ENCODE data around the gene USP36.

Gene USP36

DNA sequence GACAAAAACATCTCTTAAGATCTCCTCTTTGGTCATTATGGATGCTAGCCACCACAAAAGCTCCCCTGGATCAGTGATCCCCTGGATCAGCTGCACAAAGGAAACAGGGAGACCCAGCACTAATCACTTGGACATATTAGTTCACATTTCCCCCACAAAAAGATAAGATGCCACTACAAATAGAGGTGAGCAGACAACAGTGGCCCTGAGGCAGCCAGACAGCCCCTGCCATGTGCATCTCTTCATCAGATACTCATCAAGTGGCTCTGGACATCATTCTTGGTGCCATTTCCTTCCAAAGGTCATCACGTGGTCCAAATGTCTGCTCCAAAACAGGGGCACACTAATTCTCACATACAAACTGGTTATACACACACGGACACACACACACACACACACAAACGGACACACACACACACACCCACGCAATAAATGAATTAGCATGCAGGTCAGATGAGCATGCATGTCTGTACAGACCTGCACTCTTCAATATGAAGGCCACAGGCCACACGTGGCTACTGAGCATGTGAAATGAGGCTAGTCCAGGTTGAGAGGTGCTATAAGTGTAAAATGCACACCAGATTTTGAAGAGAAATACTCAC, 4.1 kb downstream of the USP36 start:
- DNase-seq, result no peak

DNA sequence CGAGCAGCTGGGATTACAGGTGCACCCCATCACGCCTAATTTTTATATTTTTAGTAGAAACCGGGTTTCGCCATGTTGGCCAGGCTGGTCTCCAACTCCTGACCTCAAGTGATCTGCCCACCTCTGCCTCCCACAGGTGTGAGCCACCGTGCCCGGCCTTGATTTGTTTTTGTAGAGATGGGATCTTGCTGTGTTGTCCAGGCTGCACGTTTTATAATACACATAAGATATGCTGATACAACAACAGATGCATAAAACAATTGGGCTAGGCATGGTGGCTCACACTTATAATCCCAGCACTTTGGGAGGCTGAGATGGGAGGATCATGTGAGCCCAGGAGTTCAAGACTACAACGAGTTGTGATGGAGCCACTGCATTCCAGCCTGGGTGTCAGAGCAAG, 6.0 kb downstream of the USP36 start:
- DNase-seq, result no peak

DNA sequence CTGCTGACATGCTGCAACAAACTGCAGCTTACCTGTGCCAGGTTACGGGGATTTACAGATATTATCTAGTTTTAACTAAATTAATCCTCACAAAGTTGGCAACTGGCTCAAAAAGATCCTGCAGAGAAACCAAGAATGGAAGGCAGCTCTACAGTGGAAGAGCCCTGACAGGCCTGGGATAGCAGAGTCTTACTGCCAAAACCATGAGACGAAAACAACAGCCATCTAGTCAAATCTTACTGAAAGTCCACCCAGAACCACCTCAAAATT, 8.1 kb downstream of the USP36 start:
- no peak for DNase-seq

GRCh38 chr17:78831688-78832540, 8.7 kb downstream of the USP36 start:
- DNase-seq, result no peak

- DNase-seq, result no peak
These were observed 11.1 kb downstream of the USP36 start for GRCh38 chr17:78829477-78829876.

- no peak for DNase-seq
These were observed 12.0 kb downstream of the USP36 start for GRCh38 chr17:78828470-78829185.

- no peak for DNase-seq
These were observed 13.6 kb downstream of the USP36 start for GRCh38 chr17:78826836-78827509.

- DNase-seq, result no peak
These were observed 14.2 kb downstream of the USP36 start for GRCh38 chr17:78826421-78826820.

GRCh38 chr17:78825696-78826095, 14.9 kb downstream of the USP36 start:
- DNase-seq, result no peak

GRCh38 chr17:78824240-78824639, 16.4 kb downstream of the USP36 start:
- DNase-seq, result no peak

DNA sequence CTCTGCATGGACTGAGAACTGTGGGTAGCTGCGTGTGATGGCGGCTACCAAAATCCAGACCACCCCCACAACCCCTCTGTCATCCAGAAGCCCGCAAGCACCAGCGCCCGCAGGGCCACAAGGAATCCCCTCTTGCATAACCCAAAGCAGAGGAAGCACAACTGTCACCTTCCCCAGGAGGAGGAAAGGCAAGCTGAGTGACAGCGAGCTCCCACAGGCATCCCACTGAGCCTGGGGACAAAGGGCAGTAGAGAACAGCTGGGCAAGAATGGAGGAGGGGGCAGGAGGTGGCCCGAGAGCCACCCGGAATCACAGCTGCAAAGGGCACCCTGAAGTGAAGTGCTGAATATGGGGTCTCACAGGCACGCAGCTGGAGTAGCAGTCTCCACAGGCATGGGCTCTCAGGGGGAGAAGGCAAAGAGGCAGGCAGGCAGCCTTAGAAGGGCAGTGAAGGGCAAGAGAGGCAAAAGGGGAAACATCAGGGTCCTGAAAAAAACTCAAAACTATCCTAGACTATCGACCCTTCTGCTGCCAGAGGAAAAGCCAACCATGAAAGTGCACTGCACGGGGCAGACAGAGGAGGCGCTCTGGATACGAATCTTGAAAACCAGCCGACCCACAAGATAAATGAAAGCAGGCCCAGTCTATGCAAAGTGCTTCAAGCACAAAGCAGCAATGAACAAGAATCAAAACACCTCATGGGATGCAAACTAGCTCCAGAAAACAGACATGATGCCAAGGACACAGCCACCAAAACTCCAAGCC, 17.1 kb downstream of the USP36 start:
- peak; percentile 32 for DNase-seq

GRCh38 chr17:78822552-78822951, 18.1 kb downstream of the USP36 start:
- peak; percentile 12 for DNase-seq

DNA sequence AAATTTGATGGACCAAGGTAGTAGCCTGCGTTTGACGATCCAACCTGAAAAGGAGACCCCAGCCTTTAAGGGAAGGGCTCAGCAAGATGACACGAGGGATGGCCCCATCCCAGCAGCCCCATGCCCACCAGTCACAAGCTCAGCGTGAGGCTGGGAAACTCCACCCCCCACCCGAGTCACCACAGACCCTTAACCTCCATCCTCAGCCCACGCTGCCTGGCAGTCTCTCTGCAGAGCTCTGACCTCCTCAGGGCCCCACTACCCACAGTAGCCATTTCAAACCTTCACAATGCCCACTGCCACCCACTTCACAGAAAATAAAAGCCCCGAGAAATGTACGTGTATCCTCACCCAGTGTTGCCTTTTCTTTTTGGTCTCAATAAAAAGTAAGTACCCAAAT, 18.7 kb downstream of the USP36 start:
- DNase-seq, result no peak

GRCh38 chr17:78820841-78821240, 19.8 kb downstream of the USP36 start:
- no peak for DNase-seq

GRCh38 chr17:78819806-78820792, 20.5 kb downstream of the USP36 start:
- DNase-seq, result no peak

DNA sequence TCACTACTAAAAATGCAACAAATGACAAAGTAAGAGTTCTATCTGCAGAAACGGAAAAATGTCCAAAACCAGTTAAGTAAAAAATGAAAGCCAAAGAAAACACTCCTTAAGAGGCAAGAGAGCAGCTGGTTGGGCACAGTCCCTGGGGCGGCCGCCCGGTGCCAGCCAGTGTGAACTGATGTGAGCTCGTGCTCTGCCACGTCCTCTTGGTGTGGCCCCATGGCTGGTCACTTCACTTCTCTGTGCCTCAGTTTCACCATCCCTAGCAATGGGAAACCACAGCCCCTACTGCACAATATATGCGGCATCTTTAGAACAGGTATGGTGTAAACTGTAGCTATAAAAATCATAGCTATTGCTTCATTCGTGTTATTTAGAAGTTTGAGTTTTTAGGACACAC, 21.2 kb downstream of the USP36 start:
- DNase-seq, result no peak

DNA sequence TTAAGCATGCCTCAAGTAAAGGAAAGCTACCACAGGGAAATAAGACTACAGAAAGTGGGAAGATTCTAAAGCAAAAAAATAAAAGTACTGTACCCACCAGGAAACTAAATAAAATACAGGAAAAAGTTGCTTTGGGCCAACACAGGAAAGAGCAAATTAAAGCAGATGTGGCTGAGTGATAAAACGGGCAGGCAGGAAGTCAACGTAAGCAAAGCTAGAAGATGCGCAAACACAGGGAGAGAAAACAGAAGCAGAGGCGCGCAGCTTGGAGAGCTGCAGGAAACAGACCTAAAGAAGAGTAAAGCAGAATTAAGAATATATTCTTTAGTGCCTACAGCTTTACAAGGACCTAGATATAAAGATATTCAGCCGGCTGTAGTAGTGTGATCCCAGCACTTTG, 21.7 kb downstream of the USP36 start:
- DNase-seq, result no peak

GRCh38 chr17:78818152-78818846, 22.3 kb downstream of the USP36 start:
- DNase-seq, result no peak

- no peak for DNase-seq
These were observed 23.5 kb downstream of the USP36 start for GRCh38 chr17:78817123-78817522.

- no peak for DNase-seq
These were observed 24.9 kb downstream of the USP36 start for GRCh38 chr17:78815696-78816095.

DNA sequence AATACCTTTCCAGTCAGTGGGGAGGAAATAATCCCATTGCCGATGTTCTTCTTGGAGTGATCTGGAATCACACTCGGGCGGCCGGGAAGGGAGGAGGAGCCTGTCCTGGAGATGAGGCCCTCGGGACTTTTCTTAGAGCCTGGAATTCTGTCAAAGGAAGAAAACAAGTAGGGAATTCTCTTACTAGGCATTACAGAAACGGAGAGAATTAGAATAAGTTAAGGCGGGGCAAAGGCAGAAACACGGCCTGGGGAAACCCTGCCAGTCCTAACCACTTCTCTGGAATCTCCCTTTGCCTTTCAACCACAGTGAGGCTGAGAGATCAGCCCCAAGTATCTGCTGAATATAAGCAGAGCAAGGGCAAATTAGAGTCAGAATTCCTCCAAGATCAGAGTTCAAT, 27.8 kb downstream of the USP36 start:
- no peak for DNase-seq

Data from eye (tissue), 1 donor.